ENCODE results near the gene FBXL19.
"Not testable (repeated sequence)": the region's sequence is repeated elsewhere in the genome, so short reads cannot be mapped to it uniquely, and the experiment has no call there.

The FBXL19 gene

GRCh38 chr16:30922960-30923535, 324 bp upstream of the FBXL19 start:
- DNase-seq: peak; percentile 100

DNA sequence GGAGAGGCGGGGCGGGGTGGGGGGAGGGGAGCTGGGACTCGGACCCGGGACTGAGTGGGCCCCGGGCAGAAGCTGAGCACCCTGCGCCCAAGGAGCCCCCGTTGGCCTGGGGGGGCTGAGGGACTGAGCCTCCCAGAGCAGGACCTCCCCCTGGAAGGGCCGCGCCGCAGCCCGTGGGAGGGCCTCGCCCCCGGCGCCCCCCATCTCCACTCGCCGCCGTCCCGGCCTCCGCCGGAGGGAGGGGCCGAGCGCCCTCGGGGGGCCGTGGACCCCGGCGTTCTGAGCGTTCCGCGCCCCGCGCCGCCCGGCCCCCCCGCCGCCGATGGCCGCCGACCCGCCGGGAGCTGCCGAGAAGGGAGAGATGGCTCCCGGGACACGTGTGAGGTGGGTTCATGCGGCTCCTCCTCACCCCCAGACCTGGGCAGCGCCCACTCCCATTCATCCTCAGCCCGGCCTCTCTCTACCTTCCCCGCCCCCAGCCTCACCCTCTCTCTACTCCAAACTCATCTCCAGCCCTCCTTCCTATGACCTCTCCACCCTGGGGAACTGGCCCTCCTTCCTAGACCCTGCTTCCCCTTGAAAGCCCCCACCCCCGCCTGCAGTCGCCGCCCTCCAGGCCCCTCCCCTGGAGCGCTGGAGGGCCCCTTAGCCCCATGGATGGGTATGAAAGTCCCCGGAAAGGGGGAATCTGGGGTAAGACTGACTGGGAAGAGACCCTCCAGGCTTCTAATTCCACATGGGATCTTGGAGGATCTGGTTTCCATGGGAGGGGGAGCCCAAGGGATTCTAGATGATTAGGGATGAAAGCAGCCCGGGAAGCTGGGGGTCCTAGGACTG, 922 bp downstream of the FBXL19 start:
- DNase-seq: peak; percentile 56

DNA sequence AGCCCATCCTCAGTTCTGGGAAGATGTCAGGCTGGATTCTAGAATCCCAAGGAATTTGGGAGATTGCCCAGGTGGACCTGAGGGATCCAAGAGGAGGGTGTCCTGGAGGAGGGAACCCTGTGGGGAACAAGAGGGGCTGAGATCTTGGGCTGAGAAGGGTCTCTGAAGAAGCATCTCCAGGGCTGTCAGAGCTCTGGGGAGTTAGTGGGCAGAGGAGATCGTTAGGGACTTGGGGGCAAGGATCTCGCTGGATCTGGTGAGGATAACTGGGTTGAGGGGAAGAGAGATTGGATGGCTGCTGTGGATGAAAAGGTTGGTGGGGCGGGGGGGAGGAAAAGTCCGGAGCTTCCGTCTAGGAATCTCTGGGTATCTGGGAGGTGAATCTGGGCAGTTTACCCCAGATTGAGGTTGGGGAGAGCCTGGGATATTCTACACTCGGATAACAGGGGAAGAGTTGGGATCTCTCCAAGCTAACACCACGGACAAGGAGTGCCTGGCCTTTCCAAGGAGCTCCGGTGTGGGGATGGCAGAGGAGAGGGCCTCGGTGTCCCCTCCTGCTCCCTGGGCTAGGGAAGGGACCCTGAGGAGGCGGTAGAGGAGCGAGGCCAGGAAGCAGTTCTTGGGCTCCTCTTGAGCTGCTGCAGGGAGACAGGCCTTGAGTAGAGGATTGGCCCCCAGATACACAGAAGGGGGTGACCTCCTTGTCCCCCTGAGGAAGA, 1.7 kb downstream of the FBXL19 start:
- DNase-seq: no peak

DNA sequence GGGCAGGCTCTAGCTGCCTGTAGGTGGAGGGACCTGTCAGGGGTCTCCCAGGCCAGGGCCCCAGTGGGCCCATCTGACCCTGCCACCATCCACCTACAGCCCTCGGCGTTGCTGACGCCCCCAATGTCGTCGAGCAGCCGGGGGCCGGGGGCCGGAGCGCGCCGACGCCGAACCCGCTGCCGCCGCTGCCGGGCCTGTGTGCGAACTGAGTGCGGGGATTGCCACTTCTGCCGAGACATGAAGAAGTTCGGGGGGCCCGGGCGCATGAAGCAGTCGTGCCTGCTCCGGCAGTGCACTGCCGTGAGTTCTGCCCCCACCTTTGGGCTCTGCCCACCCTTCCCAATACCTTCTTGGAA, 2.2 kb downstream of the FBXL19 start:
- no peak for DNase-seq

DNA sequence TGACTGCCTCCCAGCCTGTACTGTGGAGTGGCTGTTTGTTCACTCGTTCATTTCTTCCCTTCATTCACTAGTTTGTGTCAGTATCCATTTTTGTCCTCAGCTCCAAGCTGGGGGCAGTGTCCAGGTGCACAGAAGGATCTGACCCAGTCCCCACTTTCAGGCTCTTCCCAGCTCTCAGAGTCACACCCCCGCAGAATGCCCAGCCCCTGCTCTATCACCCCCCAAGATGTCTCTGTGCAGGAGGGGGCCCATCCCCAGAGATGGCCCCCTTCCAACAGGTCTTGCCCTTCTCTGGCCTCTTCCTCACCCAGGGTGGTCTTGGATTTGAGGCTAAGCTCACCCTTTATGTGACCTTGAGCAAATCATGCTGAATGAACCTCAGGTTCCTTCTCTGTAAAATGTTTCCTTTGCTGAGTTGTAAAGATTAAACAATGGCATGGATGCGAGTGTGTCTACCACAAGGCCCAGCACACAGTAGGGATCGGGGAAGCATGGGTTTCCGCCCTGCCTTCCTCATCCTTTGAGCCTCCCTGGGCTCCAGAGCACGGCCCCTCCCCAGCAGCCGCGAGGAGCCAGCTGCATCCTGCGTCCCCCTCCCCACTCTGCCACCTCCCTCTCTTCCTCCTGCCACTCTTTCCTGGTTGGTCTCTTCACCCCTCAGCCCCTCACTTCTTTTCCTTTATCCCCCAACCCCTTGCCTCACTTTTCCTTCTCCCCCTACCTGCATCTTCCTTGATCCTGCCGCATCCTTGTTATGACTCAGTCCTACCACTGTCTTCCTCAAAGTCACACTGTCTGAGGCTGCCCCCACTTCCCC, 2.8 kb downstream of the FBXL19 start:
- DNase-seq: no peak

- no peak for DNase-seq
These were observed 3.8 kb downstream of the FBXL19 start for GRCh38 chr16:30926937-30927788.

- peak; percentile 81 for DNase-seq
These were observed 4.5 kb downstream of the FBXL19 start for GRCh38 chr16:30927789-30928378.

DNA sequence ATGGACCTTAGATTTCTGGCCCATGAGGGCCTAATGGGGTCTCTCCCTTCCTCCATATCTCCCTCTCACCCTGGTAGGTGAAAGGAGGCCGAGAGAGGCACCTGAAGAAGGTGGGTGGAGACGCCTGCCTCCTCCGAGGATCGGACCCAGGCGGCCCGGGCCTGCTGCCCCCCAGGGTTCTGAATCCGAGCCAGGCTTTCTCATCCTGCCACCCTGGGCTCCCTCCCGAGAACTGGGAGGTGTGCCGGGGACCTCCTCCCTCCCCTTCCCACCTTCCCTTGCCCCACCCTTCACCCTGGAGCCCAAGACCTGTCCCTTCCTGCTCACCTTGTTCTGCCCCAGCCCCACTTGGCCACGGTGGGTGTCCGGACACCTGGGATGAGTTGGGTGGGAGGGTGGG, 5.0 kb downstream of the FBXL19 start:
- no peak for DNase-seq

- no peak for DNase-seq
These were observed 5.8 kb downstream of the FBXL19 start for GRCh38 chr16:30929167-30929566.

DNA sequence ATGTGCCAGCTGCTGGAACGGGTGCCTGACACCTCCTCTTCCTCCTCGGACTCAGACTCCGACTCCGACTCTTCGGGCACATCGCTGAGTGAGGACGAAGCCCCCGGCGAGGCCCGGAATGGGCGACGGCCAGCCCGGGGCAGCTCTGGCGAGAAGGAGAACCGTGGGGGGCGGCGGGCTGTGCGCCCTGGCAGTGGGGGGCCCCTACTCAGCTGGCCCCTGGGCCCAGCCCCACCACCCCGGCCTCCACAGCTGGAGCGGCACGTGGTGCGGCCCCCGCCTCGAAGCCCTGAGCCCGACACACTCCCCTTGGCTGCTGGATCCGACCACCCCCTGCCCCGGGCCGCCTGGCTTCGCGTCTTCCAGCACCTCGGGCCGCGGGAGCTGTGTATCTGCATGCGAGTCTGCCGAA, 6.8 kb downstream of the FBXL19 start:
- no peak for DNase-seq

DNA sequence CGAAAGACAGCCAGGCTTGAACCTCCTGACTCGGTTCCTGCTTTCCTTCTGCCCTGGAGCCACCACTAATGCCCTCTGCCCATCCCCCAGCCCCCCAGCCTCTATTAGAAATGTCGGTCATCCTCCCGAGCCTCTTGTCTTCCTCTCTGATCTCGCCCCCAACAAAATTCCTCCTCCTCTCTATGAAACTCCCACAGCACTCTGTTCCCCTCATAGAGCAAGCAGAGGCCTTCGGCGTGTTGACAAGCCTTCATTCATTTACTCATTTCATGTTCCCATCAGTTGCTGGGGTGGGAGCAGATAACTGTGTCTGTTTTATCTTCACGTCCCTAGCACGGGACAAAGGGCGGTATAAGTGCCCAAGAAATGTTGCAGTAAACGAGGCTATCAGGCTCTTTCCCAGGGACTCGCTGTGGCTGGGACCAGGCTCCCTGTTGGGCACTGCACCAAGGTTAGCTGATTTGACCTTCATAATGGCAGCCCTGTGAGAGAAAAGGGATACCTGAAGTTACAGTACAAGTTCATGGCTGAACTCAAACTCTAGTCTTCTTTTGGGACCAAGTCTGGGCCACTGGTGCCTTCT, 7.8 kb downstream of the FBXL19 start:
- no peak for DNase-seq

- no peak for DNase-seq
These were observed 11.6 kb downstream of the FBXL19 start for GRCh38 chr16:30934827-30935557.

GRCh38 chr16:30937692-30938091, 14.3 kb downstream of the FBXL19 start:
- no peak for DNase-seq

DNA sequence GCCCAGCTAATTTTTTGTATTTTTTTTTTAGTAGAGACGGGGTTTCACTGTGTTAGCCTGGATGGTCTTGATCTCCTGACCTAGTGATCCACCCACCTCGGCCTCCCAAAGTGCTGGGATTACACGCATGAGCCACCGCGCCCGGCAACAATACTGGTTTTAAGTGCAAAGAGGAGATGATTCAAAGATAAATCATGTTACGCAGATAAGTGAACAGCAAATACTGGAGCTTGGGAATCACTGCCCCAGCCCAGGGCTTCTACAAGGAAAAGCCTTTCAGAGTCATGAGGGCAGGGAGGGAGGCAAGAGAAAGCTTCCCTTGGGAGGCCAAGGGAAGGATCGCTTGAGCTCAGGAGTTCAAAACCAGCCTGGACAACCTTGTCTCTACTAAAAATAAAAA, 16.2 kb downstream of the FBXL19 start:
- DNase-seq: not testable (repeated sequence)

GRCh38 chr16:30941600-30942425, 18.4 kb downstream of the FBXL19 start:
- peak; percentile 76 for DNase-seq

- DNase-seq: no peak
These were observed 19.0 kb downstream of the FBXL19 start for GRCh38 chr16:30942426-30942806.

GRCh38 chr16:30944352-30944751, 21.0 kb downstream of the FBXL19 start:
- no peak for DNase-seq

DNA sequence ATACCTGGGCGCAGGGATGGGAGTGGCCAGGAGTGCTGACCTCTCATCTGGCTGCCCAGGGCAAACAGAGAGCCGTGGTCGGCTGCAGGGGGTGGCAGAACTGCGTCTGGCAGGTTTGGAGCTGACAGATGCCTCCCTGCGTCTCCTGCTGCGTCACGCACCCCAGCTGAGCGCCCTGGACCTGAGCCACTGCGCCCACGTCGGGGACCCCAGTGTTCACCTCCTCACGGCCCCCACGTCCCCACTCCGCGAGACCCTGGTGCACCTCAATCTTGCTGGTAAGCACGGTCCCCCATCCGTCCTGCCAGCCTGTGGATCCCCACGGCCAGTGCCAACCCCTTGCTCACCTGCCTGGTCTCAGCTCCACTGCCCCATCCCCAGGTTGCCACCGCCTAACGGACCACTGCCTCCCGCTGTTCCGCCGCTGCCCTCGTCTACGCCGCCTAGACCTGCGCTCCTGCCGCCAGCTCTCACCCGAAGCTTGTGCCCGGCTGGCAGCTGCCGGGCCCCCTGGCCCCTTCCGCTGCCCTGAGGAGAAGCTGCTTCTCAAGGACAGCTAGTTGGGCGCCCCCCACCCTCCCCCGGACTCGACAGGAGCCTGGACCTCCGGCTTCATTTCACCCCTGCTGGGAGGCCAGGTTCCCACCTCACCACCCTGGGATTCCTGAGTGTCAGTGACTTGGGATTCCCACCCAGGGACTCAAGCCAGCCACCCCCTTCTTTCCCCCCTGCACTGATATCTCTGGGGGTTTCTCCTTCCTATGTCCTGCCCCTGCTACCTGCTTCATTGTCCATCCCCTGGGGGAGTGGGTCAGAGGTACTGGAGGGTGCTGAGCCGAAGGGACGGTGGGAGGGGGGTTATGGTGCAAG, 23.5 kb downstream of the FBXL19 start:
- peak; percentile 53 for DNase-seq

DNA sequence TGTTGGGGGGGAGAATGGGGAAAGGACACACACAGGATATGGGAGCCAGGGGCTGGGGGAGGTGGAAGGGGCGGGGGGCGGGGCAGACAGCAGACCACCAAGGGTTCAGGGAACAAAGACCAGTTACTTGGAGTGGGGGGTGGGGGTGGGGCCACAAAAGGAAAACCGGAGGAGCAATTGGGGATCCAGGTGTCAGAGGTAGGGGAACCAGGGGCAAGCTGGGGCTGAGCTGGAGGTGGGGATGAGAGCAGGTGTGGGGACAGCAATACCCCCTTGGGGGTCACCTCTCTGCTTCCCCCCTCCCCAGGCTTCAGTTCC, 24.1 kb downstream of the FBXL19 start:
- no peak for DNase-seq

Measured in femur (tissue), 1 donor.